ENCODE measurements around the gene POLG2. TPM values are rescaled to one million over a fixed set of nuclear protein-coding genes. Genes with fewer than 3 reads are reported as not detected.

The POLG2 gene
- total and polyA plus RNA-seq, 9 of the 15 experiments (the other 6 are each of a cell fraction or from before 2014, with no cell fraction given): 13.4 to 44.8 (median 37.0) TPM

DNA sequence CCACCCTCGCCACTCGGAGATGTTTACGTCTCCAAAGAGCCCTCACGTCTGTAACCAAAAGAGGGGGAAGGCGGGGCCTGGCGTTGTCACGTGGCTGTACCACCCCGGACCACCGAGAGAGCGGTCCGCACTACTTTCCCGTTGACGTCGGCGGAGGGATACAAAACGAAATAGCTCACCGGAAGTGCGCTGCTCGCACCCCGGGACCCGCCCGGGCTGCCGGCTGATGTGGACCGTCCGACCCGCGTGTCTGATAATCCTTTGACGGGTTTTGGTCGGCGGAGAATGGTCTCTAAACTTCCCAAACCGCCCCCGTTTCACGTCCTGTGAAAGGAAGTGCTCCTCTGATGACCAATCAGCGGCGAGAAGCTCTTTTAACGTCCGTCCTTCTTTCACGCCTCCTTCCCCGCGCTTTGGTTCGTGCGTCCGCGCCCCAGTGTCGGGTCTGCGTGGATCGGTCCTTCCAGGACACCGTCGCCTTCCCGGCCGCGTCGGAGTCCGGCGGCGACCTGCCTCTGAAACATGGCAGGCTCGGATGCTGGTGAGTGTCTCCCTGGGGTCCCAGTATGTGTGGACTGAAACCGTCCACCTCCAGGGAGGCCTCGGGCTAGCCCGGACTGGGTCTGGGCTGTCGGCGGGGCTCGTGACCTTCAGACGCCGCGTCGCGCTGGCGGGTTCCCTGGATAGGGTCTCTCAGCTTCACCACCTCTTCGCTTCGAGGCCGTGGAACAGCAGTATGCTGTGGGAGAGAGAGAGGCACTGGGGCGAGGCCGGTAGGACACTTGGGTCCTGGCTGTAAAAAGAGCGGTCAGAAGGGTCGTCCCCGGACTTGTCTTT is 9.9 kb upstream of the POLG2 start, which contains the start of gene CEP95 (continued):
- TF ChIP-seq ZBTB40 (IDR thresholded peaks at IDR 0.05) (peak; percentile 91), ZBTB40 (CRISPR knock-in tag; IDR thresholded peaks at IDR 0.05) (0 out of 2 replicates have a peak, but pooled peaks have one; percentile 29), LARP7 (IDR thresholded peaks at IDR 0.05) (no peak), LEF1 (IDR thresholded peaks at IDR 0.05) (peak; percentile 42; the same call in 1 of the 2 replicates), ZNF217 (CRISPR knock-in tag; IDR thresholded peaks at IDR 0.05) (no peak), ZNF561 (CRISPR knock-in tag; conservative IDR thresholded peaks at IDR 0.05) (no peak), ZNF699 (CRISPR knock-in tag; IDR thresholded peaks at IDR 0.05; ENCODE audit: insufficient replicate concordance) (no peak), HDAC6 (IDR thresholded peaks at IDR 0.05; ENCODE audit: low read depth, low read length) (no peak), FOSL1 (tag; conservative IDR thresholded peaks at IDR 0.05) (0 out of 2 replicates have a peak, but pooled peaks have one; percentile 34), ZNF41 (CRISPR knock-in tag; conservative IDR thresholded peaks at IDR 0.05) (no peak), NONO (IDR thresholded peaks at IDR 0.05; ENCODE audit: low read depth in 2 of 2, low read length in 1 of 2) (0 out of 4 replicates have a peak, but pooled peaks of 1 of the 2 experiments have one; percentile 11), RAD21 (CRISPR knock-in tag; conservative IDR thresholded peaks at IDR 0.05 in 1 of 2, IDR thresholded peaks at IDR 0.05 in 1 of 2) (no peak), KLF13 (tag; IDR thresholded peaks at IDR 0.05; ENCODE audit: borderline replicate concordance, low read depth) (peak; percentile 80), ESRRA (IDR thresholded peaks at IDR 0.05; ENCODE audit: borderline replicate concordance, low read depth) (peak; percentile 78; the same call in 1 of the 2 replicates), SETDB1 (IDR thresholded peaks at IDR 0.05; ENCODE audit: low read length) (no peak)
- TF ChIP-seq, protein P1, sequence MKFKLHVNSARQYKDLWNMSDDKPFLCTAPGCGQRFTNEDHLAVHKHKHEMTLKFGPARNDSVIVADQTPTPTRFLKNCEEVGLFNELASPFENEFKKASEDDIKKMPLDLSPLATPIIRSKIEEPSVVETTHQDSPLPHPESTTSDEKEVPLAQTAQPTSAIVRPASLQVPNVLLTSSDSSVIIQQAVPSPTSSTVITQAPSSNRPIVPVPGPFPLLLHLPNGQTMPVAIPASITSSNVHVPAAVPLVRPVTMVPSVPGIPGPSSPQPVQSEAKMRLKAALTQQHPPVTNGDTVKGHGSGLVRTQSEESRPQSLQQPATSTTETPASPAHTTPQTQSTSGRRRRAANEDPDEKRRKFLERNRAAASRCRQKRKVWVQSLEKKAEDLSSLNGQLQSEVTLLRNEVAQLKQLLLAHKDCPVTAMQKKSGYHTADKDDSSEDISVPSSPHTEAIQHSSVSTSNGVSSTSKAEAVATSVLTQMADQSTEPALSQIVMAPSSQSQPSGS (CRISPR knock-in tag; IDR thresholded peaks at IDR 0.05): no peak
